Measurements from ENCODE around the gene ATR. TPM values are rescaled to one million over a fixed set of nuclear protein-coding genes. Genes with fewer than 3 reads are reported as not detected.
"Not testable (repeated sequence)": the region's sequence is repeated elsewhere in the genome, so short reads cannot be mapped to it uniquely, and the experiment has no call there.

ATR gene
- polyA plus RNA-seq, 1 donor: 11.1 TPM

DNA sequence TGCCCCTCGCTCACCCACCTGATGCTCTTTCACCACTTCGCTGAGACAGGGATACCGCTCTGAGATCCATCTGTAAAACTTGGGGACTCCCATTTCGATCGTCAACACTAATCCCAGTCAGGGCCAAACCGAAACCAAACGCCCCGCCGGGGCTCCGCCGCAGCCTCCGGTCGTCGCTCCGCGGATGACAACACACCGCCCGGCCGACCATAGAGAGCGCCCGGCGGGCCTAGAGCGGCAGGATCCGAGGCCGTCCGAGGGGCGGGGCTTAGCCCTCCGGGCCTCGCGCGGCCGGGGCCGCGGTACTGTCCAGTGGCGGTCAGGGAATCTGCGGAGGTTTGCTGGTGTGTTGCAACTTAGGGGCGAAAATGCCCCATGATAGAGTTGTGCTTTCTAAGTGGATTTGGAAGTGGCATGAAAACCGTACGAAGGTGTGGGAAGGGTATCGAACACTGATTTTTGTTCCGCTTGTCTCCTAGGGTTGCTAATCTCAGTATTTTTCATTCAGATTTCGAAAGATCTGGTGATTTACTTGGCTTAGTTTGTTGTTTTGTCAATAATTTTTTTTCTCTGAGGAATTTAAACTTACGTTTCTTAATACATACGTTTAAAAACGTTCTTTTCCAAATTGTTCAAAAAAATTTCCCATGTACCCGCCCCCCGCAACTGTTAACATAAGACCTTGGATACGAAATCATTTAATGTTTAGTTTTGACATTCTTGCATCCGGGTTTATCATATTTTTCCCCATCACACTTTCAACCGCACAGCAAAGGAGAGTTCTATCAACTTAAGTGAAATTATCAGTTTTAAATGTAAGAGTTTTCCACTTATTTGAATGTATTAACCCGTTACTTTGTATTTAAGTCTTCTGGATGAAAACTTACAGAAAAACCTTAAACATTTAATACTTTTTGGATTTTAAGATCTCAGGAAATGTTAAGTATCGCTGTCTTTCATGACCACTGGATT is 130.4 kb downstream of the ATR start, which contains the start of gene XRN1:
TSS of gene XRN1 (minus strand) at position 186 of the 972 bp plus-strand sequence. CDS start at position 93, 93 bp downstream.
- peak; percentile 90 for DNase-seq (ENCODE audit: low read depth)

GRCh38 chr3:142447301-142447851 is 131.2 kb downstream of the ATR start:
- no peak for DNase-seq (ENCODE audit: low read depth)

DNA sequence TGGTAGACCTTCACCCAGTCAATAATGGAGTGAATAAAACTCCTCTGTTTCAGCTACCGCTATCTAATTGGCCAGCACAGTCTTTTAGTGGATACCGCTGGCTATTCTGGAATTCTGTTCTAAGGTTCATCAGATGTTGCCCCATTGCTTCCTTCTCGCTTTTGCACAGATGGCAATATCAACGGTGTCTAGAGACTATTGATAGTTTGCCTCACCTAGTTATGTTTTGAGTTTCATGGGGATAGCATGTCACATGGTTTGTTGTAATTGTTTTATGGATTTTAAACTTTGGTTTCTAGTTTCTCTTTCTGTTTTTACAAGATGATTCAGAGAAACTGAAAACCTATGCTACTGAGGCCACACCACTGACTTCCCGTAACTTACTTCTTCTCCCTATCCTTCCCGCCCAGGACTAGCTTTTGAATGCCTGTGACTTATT is 132.7 kb downstream of the ATR start:
- no peak for DNase-seq (ENCODE audit: low read depth)

DNA sequence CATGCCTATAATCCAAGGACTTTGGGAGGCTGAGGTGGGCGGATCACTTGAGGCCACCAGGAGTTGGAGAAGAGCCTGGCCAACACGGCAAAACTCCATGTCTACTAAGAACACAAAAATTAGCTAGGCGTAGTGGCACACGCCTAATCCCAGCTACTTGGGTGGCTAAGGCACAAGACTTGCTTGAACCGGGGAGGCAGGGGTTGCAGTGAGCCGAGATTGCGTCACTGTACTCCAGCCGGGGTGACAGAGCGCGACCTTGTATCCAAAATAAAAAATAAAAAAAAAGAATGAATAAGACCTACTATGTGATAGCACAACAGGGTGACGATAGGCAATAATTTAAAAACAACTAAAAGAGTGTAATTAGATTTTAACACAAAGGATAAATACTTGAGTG is 134.2 kb downstream of the ATR start:
- no peak for DNase-seq (ENCODE audit: low read depth)

GRCh38 chr3:142443060-142443459 is 135.5 kb downstream of the ATR start:
- DNase-seq (ENCODE audit: low read depth): not testable (repeated sequence)

GRCh38 chr3:142439499-142440220 is 138.9 kb downstream of the ATR start:
- DNase-seq (ENCODE audit: low read depth): not testable (repeated sequence)

GRCh38 chr3:142438096-142438495 is 140.4 kb downstream of the ATR start:
- DNase-seq (ENCODE audit: low read depth): not testable (repeated sequence)

DNA sequence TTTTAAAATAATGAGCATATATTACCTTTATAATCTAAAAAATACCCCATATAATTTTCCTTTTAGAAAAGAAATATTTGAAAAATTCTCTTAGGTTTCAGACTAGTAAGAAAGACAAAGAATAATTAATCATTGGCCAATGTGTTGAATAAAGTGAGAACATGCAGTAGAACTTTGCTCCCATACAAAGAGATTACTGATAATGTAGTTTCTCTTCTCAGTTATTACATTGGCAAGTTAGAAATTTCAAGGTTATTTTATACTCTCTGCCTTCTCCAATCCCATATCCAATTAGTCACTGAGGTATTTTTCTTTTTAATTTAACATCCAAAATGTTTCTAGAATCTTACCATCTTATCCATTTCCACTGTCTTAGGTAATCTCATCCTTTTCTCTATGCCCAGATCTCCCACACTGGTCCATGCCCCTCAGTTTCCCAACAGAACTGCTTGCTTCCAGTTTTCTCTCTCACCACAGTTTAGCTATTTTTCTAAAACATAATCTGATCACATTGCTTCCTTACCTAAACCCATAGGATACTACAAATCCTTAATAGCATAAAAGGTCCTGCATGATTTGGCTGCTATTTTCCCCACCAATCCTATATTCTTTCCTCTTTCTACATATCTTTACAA is 141.5 kb downstream of the ATR start:
- no peak for DNase-seq (ENCODE audit: low read depth)

DNA sequence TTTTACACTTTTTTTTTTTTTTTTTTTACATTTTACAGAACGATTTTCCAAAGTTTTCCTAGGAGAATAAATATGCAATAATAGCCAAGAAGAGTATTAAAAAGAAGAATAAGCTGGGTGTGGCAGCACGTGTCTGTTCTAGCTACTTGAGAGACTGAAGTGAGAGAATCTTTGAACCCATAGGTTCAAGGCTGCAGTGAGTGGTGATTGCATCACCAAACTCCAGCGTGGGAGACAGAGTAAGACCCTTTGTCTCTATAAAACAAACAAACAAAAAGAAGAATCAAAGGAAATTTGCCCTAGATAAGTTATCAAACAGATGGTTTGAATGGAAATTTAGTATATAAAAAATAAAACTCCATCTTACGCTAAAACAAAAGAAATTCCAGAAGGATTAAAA is 144.0 kb downstream of the ATR start:
- no peak for DNase-seq (ENCODE audit: low read depth)

GRCh38 chr3:142433110-142433509 is 145.4 kb downstream of the ATR start:
- DNase-seq (ENCODE audit: low read depth): no peak

DNA sequence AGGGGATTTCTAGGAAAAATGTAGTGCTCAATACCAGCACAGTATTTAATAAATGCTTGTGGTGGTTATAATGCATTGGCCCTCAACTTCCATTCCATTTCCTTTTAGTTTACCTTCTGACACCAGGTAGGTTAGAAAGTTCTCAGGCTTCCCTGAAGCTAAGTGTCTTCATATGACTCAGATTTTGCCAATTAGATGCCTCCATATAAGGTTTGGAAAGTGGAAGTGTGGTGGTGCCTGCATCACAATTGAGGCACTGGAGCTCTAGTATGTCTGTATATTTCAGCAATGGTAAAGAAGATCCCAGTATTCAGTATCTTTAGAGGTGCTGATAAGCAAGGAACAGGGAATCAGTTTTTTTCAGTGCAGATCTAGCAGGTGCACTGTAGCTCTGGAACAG is 149.0 kb downstream of the ATR start:
- no peak for DNase-seq (ENCODE audit: low read depth)

- DNase-seq (ENCODE audit: low read depth): no peak
Observed at GRCh38 chr3:142424754-142425153, 153.8 kb downstream of the ATR start.

- DNase-seq (ENCODE audit: low read depth): no peak
Observed at GRCh38 chr3:142418926-142419592, 159.5 kb downstream of the ATR start.

- no peak for DNase-seq (ENCODE audit: low read depth)
Observed at GRCh38 chr3:142417302-142417701, 161.2 kb downstream of the ATR start.

- DNase-seq (ENCODE audit: low read depth): not testable (repeated sequence)
Observed at GRCh38 chr3:142400537-142400936, 178.0 kb downstream of the ATR start.

Other genes with a start within 250 kb of the ATR start
- 18.8 TPM for gene XRN1, start 130.7 kb downstream of the ATR start, polyA plus RNA-seq (ENCODE audit: insufficient read length)
- gene PLS1, start 17.7 kb upstream of the ATR start, polyA plus RNA-seq (ENCODE audit: insufficient read length): 0.61 TPM
- gene TRPC1, start 145.3 kb upstream of the ATR start, polyA plus RNA-seq (ENCODE audit: insufficient read length): 7.3 TPM

All from forelimb muscle (tissue), 1 donor.